ENCODE data around the gene STAMBP. TPM values are rescaled to one million over a fixed set of nuclear protein-coding genes. Genes with fewer than 3 reads are reported as not detected.
A peak's percentile ranks its signal among the peaks of the same experiment; 100 is the strongest.
"Not testable (repeated sequence)": the region's sequence is repeated elsewhere in the genome, so short reads cannot be mapped to it uniquely, and the experiment has no call there.

Gene STAMBP
- total RNA-seq (10 to 100 TPM; 47.4 to 51.2 TPM), polyA plus RNA-seq (ENCODE audit: insufficient read depth, low read depth, low replicate concordance) (49.0 TPM)
- long read RNA-seq, donor 1, full-length matches to known transcripts: 4 of 4 reads
- long read RNA-seq, donor 1, partial matches to known transcripts: 0 of 4 reads
- long read RNA-seq, donor 1, other reads (novel, unspliced or antisense): 0 of 4 reads
- long read RNA-seq, donor 2, full-length matches to known transcripts: 3 of 3 reads
- long read RNA-seq, donor 2, partial matches to known transcripts: 0 of 3 reads
- long read RNA-seq, donor 2, other reads (novel, unspliced or antisense): 0 of 3 reads

DNA sequence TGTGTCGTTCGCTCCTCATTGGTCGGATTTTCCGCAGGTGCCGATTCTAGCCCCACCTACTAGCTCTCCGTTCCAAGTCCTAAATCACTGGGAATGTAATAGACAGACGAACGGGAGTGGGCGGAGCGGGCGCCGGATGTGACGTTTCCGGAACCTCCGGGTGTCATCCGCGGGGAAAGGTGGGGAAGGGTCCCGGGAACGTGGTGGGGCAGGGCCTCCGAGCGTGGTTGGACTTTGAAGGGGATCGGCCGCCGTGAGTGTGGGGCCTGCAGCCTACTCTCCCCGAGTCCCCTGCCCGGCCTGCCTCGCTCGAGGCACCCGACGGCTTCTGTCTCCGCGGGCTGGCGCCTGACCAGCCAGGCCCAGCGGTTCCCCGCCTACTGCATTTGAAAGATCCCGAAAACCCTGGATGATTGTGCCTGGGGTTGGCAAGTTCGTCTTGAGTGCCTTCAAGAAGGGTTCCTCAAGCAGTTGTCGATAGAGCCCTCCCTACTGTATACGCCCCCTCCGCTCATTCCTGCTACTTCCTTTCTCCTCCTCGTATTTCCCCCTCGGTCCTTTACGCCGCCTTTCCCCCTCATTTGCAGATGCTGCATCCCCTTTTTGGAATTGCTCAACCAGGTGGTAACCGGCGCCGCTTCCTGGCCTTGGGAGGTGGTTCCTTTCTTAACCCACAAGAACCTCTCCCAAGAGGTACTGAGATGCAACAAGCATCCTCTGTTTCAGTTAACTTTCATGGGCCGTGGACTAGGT is at the start of gene STAMBP:
Gene STAMBP (plus strand): TSS at position 144 of the 753 bp plus-strand sequence. CDS start 1,896 bp downstream, outside the sequence.
- TF ChIP-seq POLR2A (IDR thresholded peaks at IDR 0.05): peak; percentile 16
- TF ChIP-seq, protein P1, sequence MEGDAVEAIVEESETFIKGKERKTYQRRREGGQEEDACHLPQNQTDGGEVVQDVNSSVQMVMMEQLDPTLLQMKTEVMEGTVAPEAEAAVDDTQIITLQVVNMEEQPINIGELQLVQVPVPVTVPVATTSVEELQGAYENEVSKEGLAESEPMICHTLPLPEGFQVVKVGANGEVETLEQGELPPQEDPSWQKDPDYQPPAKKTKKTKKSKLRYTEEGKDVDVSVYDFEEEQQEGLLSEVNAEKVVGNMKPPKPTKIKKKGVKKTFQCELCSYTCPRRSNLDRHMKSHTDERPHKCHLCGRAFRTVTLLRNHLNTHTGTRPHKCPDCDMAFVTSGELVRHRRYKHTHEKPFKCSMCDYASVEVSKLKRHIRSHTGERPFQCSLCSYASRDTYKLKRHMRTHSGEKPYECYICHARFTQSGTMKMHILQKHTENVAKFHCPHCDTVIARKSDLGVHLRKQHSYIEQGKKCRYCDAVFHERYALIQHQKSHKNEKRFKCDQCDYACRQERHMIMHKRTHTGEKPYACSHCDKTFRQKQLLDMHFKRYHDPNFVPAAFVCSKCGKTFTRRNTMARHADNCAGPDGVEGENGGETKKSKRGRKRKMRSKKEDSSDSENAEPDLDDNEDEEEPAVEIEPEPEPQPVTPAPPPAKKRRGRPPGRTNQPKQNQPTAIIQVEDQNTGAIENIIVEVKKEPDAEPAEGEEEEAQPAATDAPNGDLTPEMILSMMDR (IDR thresholded peaks at IDR 0.05): no peak
- Histone ChIP-seq H3K27me3 (no peaks in the 10 kb centered on the region), H3K4me3 (peak within 1 kb of the TSS; percentile 75 to 79), H3K4me1 (peaks cover 17% of the 10 kb centered on the region), H3K27ac (peak within 1 kb of the TSS; percentile 86 to 92), H3K9me3 (no peaks in the 10 kb centered on the region), H3K36me3 (ENCODE audit: low read depth, missing control alignments) (no peaks in the 10 kb centered on the region)
- intact Hi-C loops (cut with DNase I; ENCODE audit: low total_unique reads): no loop called here
- DNase-seq: peak; percentile 99
- 0 to 1% methylated on average over 32 to 40 of the region's 48 CpGs for WGBS, 2 donors

DNA sequence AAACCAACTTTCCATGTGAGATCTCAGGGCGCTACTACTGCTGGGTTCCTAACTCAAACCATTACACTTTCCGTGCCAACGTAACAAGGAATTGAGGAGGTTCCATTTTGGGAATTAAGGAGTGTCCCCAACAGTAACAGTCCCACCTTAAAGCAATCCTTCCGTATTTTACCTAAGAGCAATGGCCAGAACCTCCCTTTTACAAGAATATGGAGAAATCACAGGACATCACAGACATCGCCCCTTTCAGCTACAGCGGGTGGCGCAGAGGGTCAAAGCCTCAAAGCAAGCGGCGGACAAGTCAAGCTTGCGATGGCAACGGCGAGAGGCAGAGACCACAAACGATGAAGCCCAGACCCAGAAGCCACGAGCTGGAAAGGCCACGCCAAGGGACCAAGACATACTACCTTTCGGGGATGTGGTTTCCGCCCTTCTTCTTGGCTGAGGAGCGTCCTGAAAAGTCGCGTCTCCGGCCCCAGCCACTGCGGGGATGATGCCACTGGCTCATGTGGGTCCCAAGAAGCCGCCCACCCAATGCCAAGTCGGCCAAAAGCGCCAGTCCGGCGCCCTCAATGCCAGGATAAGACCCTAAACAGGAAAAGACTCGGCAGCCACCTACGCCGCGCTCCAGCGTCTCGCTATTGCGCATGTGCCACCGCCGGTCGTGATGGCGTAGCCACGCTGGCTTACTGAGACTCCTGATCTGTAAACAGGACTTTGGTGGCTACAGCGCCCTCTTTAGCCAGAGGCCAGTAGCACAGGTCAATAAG is 49.1 kb upstream of the STAMBP start, which contains the start of gene DUSP11:
Gene DUSP11 (minus strand): TSS at position 637 of the 770 bp plus-strand sequence. CDS start 129 bp downstream, at position 508.
- no peaks in the 10 kb centered on the region for H3K36me3 ChIP-seq (ENCODE audit: low read depth, missing control alignments)
- peak; percentile 54 for TF ChIP-seq POLR2A (IDR thresholded peaks at IDR 0.05)
- TF ChIP-seq, protein P1 (IDR thresholded peaks at IDR 0.05): peak; percentile 88 to 96 (median 92)

DNA sequence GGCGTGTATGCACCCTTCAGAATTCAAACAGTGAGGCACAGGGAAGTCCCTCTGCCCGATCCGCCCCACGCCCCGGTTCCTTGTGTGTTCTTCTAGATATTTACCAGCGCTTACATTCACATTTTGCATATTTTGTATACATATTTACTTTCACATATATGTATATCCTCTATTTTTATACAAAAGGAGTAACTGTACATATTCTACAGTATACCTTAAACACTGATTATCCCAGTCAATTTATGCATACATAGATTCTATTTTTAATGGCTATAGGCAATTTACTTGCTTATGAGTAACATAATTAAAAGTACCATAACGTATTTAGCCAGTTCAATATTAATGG is 48.6 kb upstream of the STAMBP start:
- intact Hi-C loops (cut with DNase I; ENCODE audit: low total_unique reads): no loop called here
- Histone ChIP-seq H3K4me3 (peak overlapping the region; percentile 78 to 97), H3K27me3 (no peaks in the 10 kb centered on the region), H3K27ac (peak overlapping the region in 1 of 2 donors; percentile 89), H3K36me3 (ENCODE audit: low read depth, missing control alignments) (no peaks in the 10 kb centered on the region), H3K9me3 (no peaks in the 10 kb centered on the region), H3K4me1 (peaks cover 14% of the 10 kb centered on the region)
- DNase-seq: no peak
- TF ChIP-seq, protein P1 (IDR thresholded peaks at IDR 0.05): no peak
- no peak for TF ChIP-seq POLR2A (IDR thresholded peaks at IDR 0.05)
- WGBS, 2 donors: 5 to 6% methylated on average over 7 of the region's 7 CpGs

More for the DNA sequence above, 49.1 kb upstream of the STAMBP start, which contains the start of gene DUSP11:
- H3K27me3 ChIP-seq: no peaks in the 10 kb centered on the region
- peak within 1 kb of the TSS; percentile 78 to 97 for H3K4me3 ChIP-seq
- H3K4me1 ChIP-seq: peaks cover 14% of the 10 kb centered on the region
- H3K27ac ChIP-seq: peak within 1 kb of the TSS; percentile 88 to 89
- 1% methylated on average over 27 to 40 of the region's 40 CpGs for WGBS, 2 donors
- peak; percentile 98 for DNase-seq
- no peaks in the 10 kb centered on the region for H3K9me3 ChIP-seq
- intact Hi-C loops (cut with DNase I; ENCODE audit: low total_unique reads): no loop called here

DNA sequence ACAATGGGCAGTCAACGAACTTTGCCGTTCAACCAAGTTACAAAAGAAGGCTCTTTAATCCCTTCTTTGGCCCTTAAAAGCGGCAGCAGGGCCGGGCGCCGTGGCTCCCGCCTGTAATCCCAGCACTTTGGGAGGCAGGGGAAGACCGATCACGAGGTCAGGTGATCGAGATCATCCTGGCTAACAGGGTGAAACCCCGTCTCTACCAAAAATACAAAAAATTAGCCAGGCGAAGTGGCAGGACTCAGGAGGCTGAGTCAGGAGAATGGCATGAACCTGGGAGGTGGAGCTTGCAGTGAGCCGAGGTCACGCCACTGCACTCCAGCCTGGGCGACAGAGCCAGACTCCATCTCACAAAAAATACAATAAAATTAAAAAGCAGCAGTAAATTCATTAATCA is 45.4 kb upstream of the STAMBP start:
- 82 to 87% methylated on average over 15 of the region's 15 CpGs for WGBS, 2 donors
- not testable (repeated sequence) for H3K27me3 ChIP-seq, DNase-seq

DNA sequence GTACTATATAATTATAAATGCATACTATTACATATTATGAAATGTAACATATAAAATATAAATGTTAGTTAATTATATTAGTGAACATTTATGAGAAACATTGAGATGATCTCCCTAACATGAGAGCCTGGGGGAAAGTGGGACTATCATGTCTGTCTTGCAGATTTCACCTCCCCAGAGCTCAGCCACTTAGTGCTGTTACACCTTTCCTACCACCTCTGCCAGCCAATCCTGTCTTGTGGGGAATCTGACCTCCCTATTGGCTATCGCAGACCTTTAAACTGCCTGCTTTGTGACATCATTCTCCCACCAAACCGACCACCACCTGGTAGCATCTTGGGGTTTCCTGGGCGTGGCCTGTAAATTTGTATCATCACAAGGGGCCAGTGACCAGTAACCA is 44.9 kb upstream of the STAMBP start, which contains the start of gene C2orf78:
Gene C2orf78 (plus strand): TSS at position 301 of the 400 bp plus-strand sequence. CDS start 127 bp downstream, outside the sequence.
- H3K4me1 ChIP-seq; intact Hi-C loops (cut with DNase I; ENCODE audit: low total_unique reads); H3K27me3 ChIP-seq; DNase-seq; H3K27ac ChIP-seq; H3K9me3 ChIP-seq; H3K36me3 ChIP-seq (ENCODE audit: low read depth, missing control alignments); H3K4me3 ChIP-seq: not testable (repeated sequence)
- no CpG with 5 or more reads among the region's 3 CpGs for WGBS, 2 donors

More for the DNA sequence above, 45.4 kb upstream of the STAMBP start:
- H3K9me3 ChIP-seq; H3K4me3 ChIP-seq; H3K27ac ChIP-seq; H3K36me3 ChIP-seq (ENCODE audit: low read depth, missing control alignments); H3K4me1 ChIP-seq; intact Hi-C loops (cut with DNase I; ENCODE audit: low total_unique reads): not testable (repeated sequence)
